ENCODE data around the gene ZNF117. TPM values are rescaled to one million over a fixed set of nuclear protein-coding genes. Genes with fewer than 3 reads are reported as not detected.

ZNF117 gene
- total and polyA plus RNA-seq, 2 donors (not counting 1 experiment from before 2014, with no cell fraction given): 5.2 to 9.2 TPM

GRCh38 chr7:64997164-64997908, 6.5 kb upstream of the ZNF117 start:
- Mint-ChIP-seq H3K9me3 (ENCODE audit: insufficient read depth) (peaks cover 24% of the 10 kb centered on the region), H3K4me3 (no peak overlapping the region), H3K27ac (no peak overlapping the region), H3K27me3 (no peaks in the 10 kb centered on the region), H3K4me1 (peaks cover 33% of the 10 kb centered on the region)
- H3K79me2 ChIP-seq (ENCODE audit: control insufficient read depth, insufficient read depth, low read length): peaks cover 30% of the 10 kb centered on the region
- TF ChIP-seq EZH2 (IDR thresholded peaks at IDR 0.05; ENCODE audit: borderline replicate concordance, insufficient read depth, low read depth, low read length, poor library complexity, severe bottlenecking): no peak
- TF ChIP-seq CTCF (IDR thresholded peaks at IDR 0.05): no peak
- over 99% methylated on average over 10 of the region's 12 CpGs for WGBS (ENCODE audit: insufficient coverage)
- ChIA-PET CTCF (interaction anchor here (1.0 kb wide), 1 partner anchor 310 kb away, joined by 3 read pairs; no protein-coding TSS in a partner anchor), POLR2A (no interaction called here)
- DNase-seq (no peak), ATAC-seq (ENCODE audit: low read depth) (no peak)
- no peak overlapping the region for H3K9ac ChIP-seq (ENCODE audit: low read length)
- H3K27ac ChIP-seq (ENCODE audit: low read length in 2 of 2): no peak overlapping the region
- peaks cover 0 to 21% of the 10 kb centered on the region in 2 experiments for H3K36me3 ChIP-seq (replicated peaks in 1 of 2; ENCODE audit: control extremely low read depth in 1 of 2, control insufficient read depth in 1 of 2, extremely low read depth in 1 of 2, insufficient read depth in 2 of 2, low read length in 1 of 2)
- peaks cover 1 to 88% (median 86%) of the 10 kb centered on the region in 3 donors for H3K9me3 ChIP-seq (ENCODE audit: control extremely low read depth in 1 of 3, control insufficient read depth in 2 of 3, insufficient read depth in 1 of 3, low read length in 2 of 3)
- intact Hi-C loops (cut with micrococcal nuclease): loop anchor here (2.0 kb wide), 1 partner anchor 13 kb away; no protein-coding TSS in a partner anchor
- H3K27me3 ChIP-seq (replicated peaks in 1 of 4; ENCODE audit: control extremely low read depth in 1 of 4, control insufficient read depth in 3 of 4, insufficient read depth in 4 of 4, low read length in 3 of 4): no peaks in the 10 kb centered on the region
- H2AFZ ChIP-seq (ENCODE audit: insufficient read depth, low read depth, low read length, poor library complexity, severe bottlenecking): no peak overlapping the region
- H3K4me3 ChIP-seq (ENCODE audit: control extremely low read depth in 1 of 5, extremely low read depth in 1 of 5, insufficient read depth in 1 of 5, low read depth in 2 of 5, low read length in 4 of 5): no peak overlapping the region
- no peaks in the 10 kb centered on the region for H4K20me1 ChIP-seq (ENCODE audit: control insufficient read depth, insufficient read depth, low read length, poor library complexity, severe bottlenecking)
- H3K4me2 ChIP-seq (replicated peaks; ENCODE audit: low read depth, low read length, poor library complexity, severe bottlenecking): no peak overlapping the region
- H3K4me1 ChIP-seq (ENCODE audit: control insufficient read depth in 2 of 2, insufficient read depth in 2 of 2, low read length in 2 of 2): peaks cover 21 to 34% of the 10 kb centered on the region in 2 donors

- TF ChIP-seq EZH2 (IDR thresholded peaks at IDR 0.05; ENCODE audit: borderline replicate concordance, insufficient read depth, low read depth, low read length, poor library complexity, severe bottlenecking) (no peak), CTCF (IDR thresholded peaks at IDR 0.05) (no peak)
- Mint-ChIP-seq H3K4me3 (no peak overlapping the region), H3K4me1 (peaks cover 27% of the 10 kb centered on the region), H3K9me3 (ENCODE audit: insufficient read depth) (peaks cover 29% of the 10 kb centered on the region), H3K27ac (no peak overlapping the region), H3K27me3 (no peaks in the 10 kb centered on the region)
- POLR2A ChIA-PET: no interaction called here
- DNase-seq: no peak
- Histone ChIP-seq H3K9ac (ENCODE audit: low read length) (no peak overlapping the region), H2AFZ (ENCODE audit: insufficient read depth, low read depth, low read length, poor library complexity, severe bottlenecking) (no peak overlapping the region), H4K20me1 (ENCODE audit: control insufficient read depth, insufficient read depth, low read length, poor library complexity, severe bottlenecking) (no peaks in the 10 kb centered on the region), H3K4me2 (replicated peaks; ENCODE audit: low read depth, low read length, poor library complexity, severe bottlenecking) (no peak overlapping the region), H3K27ac (ENCODE audit: low read length in 2 of 2) (no peak overlapping the region), H3K79me2 (ENCODE audit: control insufficient read depth, insufficient read depth, low read length) (peaks cover 19% of the 10 kb centered on the region), H3K4me3 (ENCODE audit: control extremely low read depth in 1 of 5, extremely low read depth in 1 of 5, insufficient read depth in 1 of 5, low read depth in 2 of 5, low read length in 4 of 5) (no peak overlapping the region), H3K27me3 (replicated peaks in 1 of 4; ENCODE audit: control extremely low read depth in 1 of 4, control insufficient read depth in 3 of 4, insufficient read depth in 4 of 4, low read length in 3 of 4) (no peaks in the 10 kb centered on the region), H3K4me1 (ENCODE audit: control insufficient read depth in 2 of 2, insufficient read depth in 2 of 2, low read length in 2 of 2) (peaks cover 21 to 30% of the 10 kb centered on the region in 2 donors), H3K36me3 (replicated peaks in 1 of 2; ENCODE audit: control extremely low read depth in 1 of 2, control insufficient read depth in 1 of 2, extremely low read depth in 1 of 2, insufficient read depth in 2 of 2, low read length in 1 of 2) (peaks cover 0 to 18% of the 10 kb centered on the region in 2 experiments), H3K9me3 (ENCODE audit: control extremely low read depth in 1 of 3, control insufficient read depth in 2 of 3, insufficient read depth in 1 of 3, low read length in 2 of 3) (peaks cover 1 to 91% (median 87%) of the 10 kb centered on the region in 3 donors)
- intact Hi-C loops (cut with micrococcal nuclease): loop anchor here (2.0 kb wide), 1 partner anchor 14 kb away; no protein-coding TSS in a partner anchor
- no peak for ATAC-seq (ENCODE audit: low read depth)
- no CpG with 5 or more reads among the region's 2 CpGs for WGBS (ENCODE audit: insufficient coverage)
- CTCF ChIA-PET: no interaction called here
Observed at GRCh38 chr7:64996305-64996704, 5.5 kb upstream of the ZNF117 start.
